CD4-positive, alpha-beta T cell (primary cell): Measurements from ENCODE around the gene KNTC1. TPM values are rescaled to one million over a fixed set of nuclear protein-coding genes. Genes with fewer than 3 reads are reported as not detected.
"Not testable (repeated sequence)": the region's sequence is repeated elsewhere in the genome, so short reads cannot be mapped to it uniquely, and the experiment has no call there.

Source experiments
- ATAC-seq: fragments of 200-7000 bp; cut with Tn5 transposase; one replicate; pipeline ENCODE4 v1.10.0; 2022; ENCODE audit warnings: mild to moderate bottlenecking; ENCODE audit not compliant: poor library complexity
- CTCF ChIA-PET: fragments of 350-600 bp; sonication (Branson Sonifier 250); formaldehyde crosslinking; loops from one replicate; lab custom pipeline; 2021; ENCODE audit warnings: antibody characterized with exemption, inconsistent platforms; lab: Charles Lee
- POLR2A ChIA-PET: fragments of 350-600 bp; sonication (Branson Sonifier 250); formaldehyde crosslinking; loops from one replicate; lab custom pipeline; 2021; ENCODE audit warnings: antibody characterized with exemption, inconsistent platforms; lab: Charles Lee
- DNase-seq, 14 experiments: peaks; one replicate each; pipeline ENCODE4 v3.0.0-alpha.2; 2013 to 2020; ENCODE audit warnings: mixed read lengths in 2 of 14
- H3K27ac ChIP-seq, 2 donors: one replicate each; pipeline versions ENCODE4 v1.5.1 to v1.7.0; 2013; ENCODE audit warnings: low read length in 2 of 2, low read depth in 1 of 2, mild to moderate bottlenecking in 1 of 2
- H3K27me3 ChIP-seq, 2 experiments: 1 replicate in 1 of 2; 2 replicates in 1 of 2; pipeline versions ENCODE4 v1.6.1 to v1.7.0; 2013; ENCODE audit warnings: low read length in 2 of 2, control low read depth in 1 of 2, mild to moderate bottlenecking in 1 of 2, moderate library complexity in 1 of 2; ENCODE audit not compliant: insufficient read depth in 2 of 2, control insufficient read depth in 1 of 2
- H3K36me3 ChIP-seq: one replicate; pipeline ENCODE4 v1.6.1; 2013; ENCODE audit warnings: low read length, control low read depth; ENCODE audit not compliant: insufficient read depth
- H3K4me1 ChIP-seq: one replicate; pipeline ENCODE4 v1.6.1; 2013; ENCODE audit warnings: low read length, control low read depth; ENCODE audit not compliant: insufficient read depth
- H3K4me3 ChIP-seq: one replicate; pipeline ENCODE4 v1.5.1; 2013; ENCODE audit warnings: mild to moderate bottlenecking, low read length, moderate library complexity
- H3K9me3 ChIP-seq, 2 experiments: 1 replicate in 1 of 2; 2 replicates in 1 of 2; pipeline versions ENCODE4 v1.6.1 to v1.7.0; 2013; ENCODE audit warnings: low read length in 2 of 2, mild to moderate bottlenecking in 2 of 2, control low read depth in 1 of 2, moderate library complexity in 1 of 2; ENCODE audit not compliant: control insufficient read depth in 1 of 2, insufficient read depth in 1 of 2
- H3K27ac Mint-ChIP-seq: one replicate; pipeline ENCODE4 v1.8.0; 2020; ENCODE audit warnings: mixed read lengths
- H3K27me3 Mint-ChIP-seq: one replicate; pipeline ENCODE4 v1.8.0; 2021; ENCODE audit warnings: mixed read lengths
- H3K36me3 Mint-ChIP-seq: one replicate; pipeline ENCODE4 v1.8.0; 2021; ENCODE audit warnings: low read depth, mixed read lengths
- H3K4me1 Mint-ChIP-seq: one replicate; pipeline ENCODE4 v1.8.0; 2021; ENCODE audit warnings: low read depth, mixed read lengths
- H3K4me3 Mint-ChIP-seq: one replicate; pipeline ENCODE4 v1.8.0; 2020; ENCODE audit warnings: mild to moderate bottlenecking, mixed read lengths
- H3K9me3 Mint-ChIP-seq: one replicate; pipeline ENCODE4 v1.8.0; 2020; ENCODE audit warnings: mixed read lengths
- intact Hi-C, 2 experiments: fragments of 100-400 bp; cut with DNase I in 1 of 2; cut with micrococcal nuclease in 1 of 2; formaldehyde crosslinking; loops; one replicate each; pipeline versions ENCODE4 v1.15.1 to v1.9.0; 2023 to 2025; cut with DNase I, micrococcal nuclease
- total RNA-seq, 174 experiments: library from RNA in 2 of 174; stranded (reverse) in 2 of 174; gene quantifications; one replicate each; pipeline ENCODE4 v1.2.3 and lab custom pipeline; 2021 to 2026
- TF ChIP-seq, protein P1 (sequence below): fragments of 200-600 bp; IDR thresholded peaks from one replicate; pipeline ENCODE4 v1.8.0; 2022; ENCODE audit warnings: antibody characterized with exemption, mild to moderate bottlenecking

The KNTC1 gene
- total RNA-seq, 2 experiments from 2014 or later: 23.3 to 23.8 TPM

DNA sequence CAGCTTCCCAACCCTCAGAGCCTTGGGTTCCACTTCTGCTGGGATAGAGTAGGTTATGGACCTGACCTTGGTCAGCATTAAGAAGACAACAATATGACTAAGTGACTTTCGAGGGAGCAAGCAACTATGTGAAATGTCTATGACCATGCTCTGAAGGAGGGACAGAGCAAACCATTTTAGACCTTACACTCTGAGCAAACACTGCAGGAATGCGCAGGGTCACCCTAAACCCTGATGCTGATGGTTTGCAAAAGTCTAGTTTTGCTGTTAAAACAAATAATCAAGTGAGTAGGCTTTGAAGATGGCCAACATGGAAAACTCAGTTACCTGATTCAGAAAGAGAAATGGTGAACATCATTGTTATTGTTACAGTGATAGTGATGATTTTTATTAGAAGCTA, 35.1 kb upstream of the KNTC1 start:
- peaks cover 60% of the 10 kb centered on the region for H3K36me3 ChIP-seq
- no peaks in the 10 kb centered on the region for H3K9me3 ChIP-seq
- TF ChIP-seq, protein P1, sequence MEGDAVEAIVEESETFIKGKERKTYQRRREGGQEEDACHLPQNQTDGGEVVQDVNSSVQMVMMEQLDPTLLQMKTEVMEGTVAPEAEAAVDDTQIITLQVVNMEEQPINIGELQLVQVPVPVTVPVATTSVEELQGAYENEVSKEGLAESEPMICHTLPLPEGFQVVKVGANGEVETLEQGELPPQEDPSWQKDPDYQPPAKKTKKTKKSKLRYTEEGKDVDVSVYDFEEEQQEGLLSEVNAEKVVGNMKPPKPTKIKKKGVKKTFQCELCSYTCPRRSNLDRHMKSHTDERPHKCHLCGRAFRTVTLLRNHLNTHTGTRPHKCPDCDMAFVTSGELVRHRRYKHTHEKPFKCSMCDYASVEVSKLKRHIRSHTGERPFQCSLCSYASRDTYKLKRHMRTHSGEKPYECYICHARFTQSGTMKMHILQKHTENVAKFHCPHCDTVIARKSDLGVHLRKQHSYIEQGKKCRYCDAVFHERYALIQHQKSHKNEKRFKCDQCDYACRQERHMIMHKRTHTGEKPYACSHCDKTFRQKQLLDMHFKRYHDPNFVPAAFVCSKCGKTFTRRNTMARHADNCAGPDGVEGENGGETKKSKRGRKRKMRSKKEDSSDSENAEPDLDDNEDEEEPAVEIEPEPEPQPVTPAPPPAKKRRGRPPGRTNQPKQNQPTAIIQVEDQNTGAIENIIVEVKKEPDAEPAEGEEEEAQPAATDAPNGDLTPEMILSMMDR: no peak
- DNase-seq: no peak
- H3K27ac ChIP-seq: no peak overlapping the region
- Mint-ChIP-seq H3K27ac (no peak overlapping the region), H3K27me3 (no peaks in the 10 kb centered on the region), H3K36me3 (peaks cover 71% of the 10 kb centered on the region), H3K4me3 (no peak overlapping the region), H3K9me3 (no peaks in the 10 kb centered on the region), H3K4me1 (peaks cover 17% of the 10 kb centered on the region)
- no peak for ATAC-seq
- CTCF ChIA-PET: no interaction called here
- no peaks in the 10 kb centered on the region for H3K27me3 ChIP-seq
- H3K4me3 ChIP-seq: no peak overlapping the region
- POLR2A ChIA-PET: interaction anchor here (1.8 kb wide), 1 partner anchor 9 kb away, joined by 6 read pairs; the partner anchor contains the start of gene ZCCHC8
- peaks cover 13% of the 10 kb centered on the region for H3K4me1 ChIP-seq
- intact Hi-C loops: no loop called here

DNA sequence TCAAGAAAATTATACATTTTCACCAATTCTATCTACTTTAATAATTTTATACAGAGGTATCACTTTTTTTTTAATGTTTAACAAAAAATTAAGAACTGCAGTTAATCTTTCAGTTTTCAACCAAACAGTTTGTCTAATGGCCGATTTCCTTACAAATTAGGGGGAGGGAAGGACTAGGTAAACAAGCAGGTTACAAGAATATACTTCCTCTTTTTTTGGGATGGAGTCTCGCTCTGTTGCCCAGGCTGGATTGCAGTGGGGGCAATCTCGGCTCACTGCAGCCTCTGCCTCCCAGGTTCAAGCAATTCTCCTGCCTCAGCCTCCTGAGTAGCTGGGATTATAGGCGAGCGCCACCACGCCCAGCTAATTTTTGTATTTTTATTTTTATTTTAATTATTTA, 33.8 kb upstream of the KNTC1 start:
- Histone ChIP-seq H3K4me1 (peaks cover 25% of the 10 kb centered on the region), H3K36me3 (peaks cover 47% of the 10 kb centered on the region)
- POLR2A ChIA-PET: interaction anchor here (0.7 kb wide), 1 partner anchor 34 kb away, joined by 4 read pairs; the partner anchor contains the start of genes KNTC1 and RSRC2
- H3K4me3 ChIP-seq, H3K27me3 ChIP-seq, H3K4me3 Mint-ChIP-seq, H3K27me3 Mint-ChIP-seq, DNase-seq, H3K9me3 Mint-ChIP-seq, CTCF ChIA-PET, intact Hi-C loops, H3K27ac ChIP-seq, H3K9me3 ChIP-seq, ATAC-seq, H3K27ac Mint-ChIP-seq: not testable (repeated sequence)
- Mint-ChIP-seq H3K4me1 (peaks cover 23% of the 10 kb centered on the region), H3K36me3 (peaks cover 60% of the 10 kb centered on the region)

DNA sequence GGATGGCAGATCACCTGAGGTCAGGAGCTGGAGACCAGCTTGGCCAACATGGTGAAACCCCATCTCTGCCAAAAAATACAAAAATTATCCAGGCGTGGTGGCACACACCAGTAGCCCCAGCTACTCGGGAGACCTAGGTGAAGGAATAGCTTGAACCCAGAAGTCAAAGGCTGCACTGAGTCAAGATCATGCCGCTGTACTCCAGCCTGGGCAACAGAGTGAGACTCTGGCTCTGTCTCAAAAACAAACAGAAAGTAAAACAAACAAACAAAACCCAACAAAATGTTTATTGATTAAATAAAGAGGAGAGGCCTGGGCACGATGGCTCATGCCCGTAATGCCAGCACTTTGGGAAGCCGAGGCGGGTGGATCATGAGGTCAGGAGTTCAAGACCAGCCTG, 31.8 kb upstream of the KNTC1 start:
- Histone ChIP-seq H3K9me3 (no peaks in the 10 kb centered on the region), H3K4me1 (peaks cover 34% of the 10 kb centered on the region), H3K36me3 (peaks cover 31% of the 10 kb centered on the region), H3K27me3 (no peaks in the 10 kb centered on the region), H3K4me3 (no peak overlapping the region), H3K27ac (no peak overlapping the region)
- CTCF ChIA-PET: interaction anchor here (1.1 kb wide), 1 partner anchor 73 kb away, joined by 3 read pairs; no protein-coding TSS in a partner anchor
- ATAC-seq (no peak), DNase-seq (no peak)
- Mint-ChIP-seq H3K4me1 (peaks cover 38% of the 10 kb centered on the region), H3K9me3 (no peaks in the 10 kb centered on the region), H3K27me3 (no peaks in the 10 kb centered on the region), H3K4me3 (no peak overlapping the region), H3K36me3 (peaks cover 47% of the 10 kb centered on the region), H3K27ac (no peak overlapping the region)
- TF ChIP-seq, protein P1: no peak
- POLR2A ChIA-PET: interaction anchor here (1.7 kb wide), 1 partner anchor 32 kb away, joined by 5 read pairs; the partner anchor contains the start of genes KNTC1 and RSRC2
- intact Hi-C loops: no loop called here
